Measurements from ENCODE around the gene ANKRD39.

- TF ChIP-seq CTCF (IDR thresholded peaks at IDR 0.05 in 2 of 3, conservative IDR thresholded peaks at IDR 0.05 in 1 of 3; ENCODE audit: control insufficient read depth in 2 of 3, extremely low read depth in 1 of 3, insufficient read depth in 1 of 3, low read depth in 3 of 3, low read length in 3 of 3): no peak
- TF ChIP-seq TAF1 (IDR thresholded peaks at IDR 0.05; ENCODE audit: borderline replicate concordance, low read depth, low read length): no peak
- TF ChIP-seq POLR2A (IDR thresholded peaks at IDR 0.05; ENCODE audit: low read depth, low read length): no peak
- no peak for TF ChIP-seq ZNF274 (IDR thresholded peaks at IDR 0.05; ENCODE audit: insufficient read depth, insufficient read length)
- no peak for TF ChIP-seq MEF2A (IDR thresholded peaks at IDR 0.05; ENCODE audit: insufficient read depth, low read depth, low read length)
- TF ChIP-seq RELA (IDR thresholded peaks at IDR 0.05; ENCODE audit: borderline replicate concordance, partially characterized antibody): no peak
- no peak for TF ChIP-seq NR2C1 (IDR thresholded peaks at IDR 0.05)
- TF ChIP-seq FOXM1 (IDR thresholded peaks at IDR 0.05; ENCODE audit: low read depth, low read length): no peak
Measured at GRCh38 chr2:96878796-96879544, 21.2 kb upstream of the ANKRD39 start.

Measured in GM12878 (cell line).